Renal pelvis (tissue), 4 donors: ENCODE results near the gene RAB31. TPM values are rescaled to one million over a fixed set of nuclear protein-coding genes. Genes with fewer than 3 reads are reported as not detected.

Experiments
- DNase-seq: peaks from one replicate; pipeline ENCODE4 v3.0.0-alpha.2; 2013
- polyA plus RNA-seq, 3 donors: library from polyadenylated mRNA; unstranded; fragments of 120-200 nt; gene quantifications; one replicate each; pipeline ENCODE4 v1.2.1, GENCODE V29; 2013; ENCODE audit not compliant: insufficient read length in 3 of 3

The RAB31 gene
- polyA plus RNA-seq, 3 donors: 22.8 to 27.5 (median 25.7) TPM

GRCh38 chr18:9910071-9910470, 202.0 kb downstream of the RAB31 start:
- DNase-seq: no peak

- DNase-seq: no peak
These were observed 202.6 kb downstream of the RAB31 start for GRCh38 chr18:9910661-9911060.

GRCh38 chr18:9911226-9911625, 203.1 kb downstream of the RAB31 start:
- no peak for DNase-seq

Other genes starting within 250 kb of the RAB31 start
- 10 to 100 TPM; 73.8 to 76.6 (median 73.9) TPM for gene RALBP1, start 232.8 kb upstream of the RAB31 start, polyA plus RNA-seq
- 10 to 100 TPM; 82.3 to 96.2 (median 93.2) TPM for gene PPP4R1, start 93.7 kb upstream of the RAB31 start, polyA plus RNA-seq
- under 1 TPM; 0.07 to 0.31 (median 0.07) TPM for gene TXNDC2, start 177.7 kb downstream of the RAB31 start, polyA plus RNA-seq
- gene VAPA, start 205.7 kb downstream of the RAB31 start, polyA plus RNA-seq: 100 to 1,000 TPM; 195 to 237 (median 212) TPM